Neural progenitor cell (in vitro differentiated cells): ENCODE data around the gene MSGN1. TPM values are rescaled to one million over a fixed set of nuclear protein-coding genes. Genes with fewer than 3 reads are reported as not detected.

Source experiments
- DNase-seq: peaks from one replicate; pipeline ENCODE4 v3.0.0-alpha.2; 2016; ENCODE audit warnings: low spot score
- H2AFZ ChIP-seq: fragments of 200-600 bp; sonication (generic); replicated peaks from 2 replicates; pipeline ENCODE4 v1.6.1; 2016; ENCODE audit warnings: antibody characterized with exemption
- H3F3A ChIP-seq: fragments of 200-600 bp; sonication (generic); 2 replicates; pipeline ENCODE4 v1.6.1; 2016; ENCODE audit warnings: antibody characterized with exemption, low read depth
- H3K27ac ChIP-seq: fragments of 200-600 bp; sonication (generic); 2 replicates; pipeline ENCODE4 v1.5.1; 2016; ENCODE audit warnings: mild to moderate bottlenecking
- H3K27me3 ChIP-seq: fragments of 200-600 bp; sonication (generic); 2 replicates; pipeline ENCODE4 v1.6.1; 2016; ENCODE audit warnings: mild to moderate bottlenecking, moderate library complexity
- H3K36me3 ChIP-seq: fragments of 200-600 bp; sonication (generic); 2 replicates; pipeline ENCODE4 v1.5.1; 2016
- H3K4me1 ChIP-seq: fragments of 200-600 bp; sonication (generic); 2 replicates; pipeline ENCODE4 v1.6.1; 2016; ENCODE audit warnings: mixed run types
- H3K4me2 ChIP-seq: fragments of 200-600 bp; sonication (generic); 2 replicates; pipeline ENCODE4 v1.6.1; 2016
- H3K4me3 ChIP-seq: fragments of 200-600 bp; sonication (generic); 2 replicates; pipeline ENCODE4 v1.5.1; 2016
- H3K79me2 ChIP-seq: fragments of 200-600 bp; sonication (generic); 2 replicates; pipeline ENCODE4 v1.6.1; 2016; ENCODE audit warnings: low read depth
- H3K9ac ChIP-seq: fragments of 200-600 bp; sonication (generic); 2 replicates; pipeline ENCODE4 v1.6.1; 2016
- H3K9me3 ChIP-seq: fragments of 200-600 bp; sonication (generic); 2 replicates; pipeline ENCODE4 v1.5.1; 2016; ENCODE audit warnings: low read depth
- H4K20me1 ChIP-seq: fragments of 200-600 bp; sonication (generic); 2 replicates; pipeline ENCODE4 v1.6.1; 2016; ENCODE audit warnings: low read depth
- H3K27ac Mint-ChIP-seq: 3 replicates; pipeline ENCODE4 v1.8.0; 2021; ENCODE audit warnings: mixed read lengths
- H3K27me3 Mint-ChIP-seq: 2 replicates; pipeline ENCODE4 v1.8.0; 2022; ENCODE audit warnings: low read depth, mild to moderate bottlenecking, inconsistent platforms, moderate library complexity, mixed read lengths; ENCODE audit not compliant: insufficient read depth
- H3K36me3 Mint-ChIP-seq: 3 replicates; pipeline ENCODE4 v1.8.0; 2021; ENCODE audit warnings: mixed read lengths
- H3K4me1 Mint-ChIP-seq: 3 replicates; pipeline ENCODE4 v1.8.0; 2021; ENCODE audit warnings: mixed read lengths
- H3K4me3 Mint-ChIP-seq: 3 replicates; pipeline ENCODE4 v1.8.0; 2021; ENCODE audit warnings: mild to moderate bottlenecking, moderate library complexity, mixed read lengths
- H3K9me3 Mint-ChIP-seq: 3 replicates; pipeline ENCODE4 v1.8.0; 2020; ENCODE audit warnings: mixed read lengths
- CTCF ChIP-seq: fragments of 200-600 bp; sonication (generic); IDR thresholded peaks from 2 replicates; pipeline ENCODE4 v1.5.1; 2017; ENCODE audit warnings: antibody characterized with exemption, mild to moderate bottlenecking
- EZH2 ChIP-seq: fragments of 200-600 bp; sonication (generic); IDR thresholded peaks from 2 replicates; pipeline ENCODE4 v1.6.1; 2017; ENCODE audit warnings: antibody characterized with exemption, mild to moderate bottlenecking, moderate library complexity
- EZH2phosphoT487 ChIP-seq: fragments of 200-600 bp; sonication (generic); IDR thresholded peaks from 2 replicates; pipeline ENCODE4 v1.6.1; 2017; ENCODE audit warnings: antibody characterized with exemption
- total RNA-seq: library from RNA; depleted of rRNA; stranded (reverse); fragments of >200 nt; gene quantifications from 2 replicates; pipeline ENCODE4 v1.2.3, GENCODE V29; 2015; ENCODE audit warnings: low replicate concordance

MSGN1 gene
- total RNA-seq, 1 donor from 2014 or later, result not detected

- Histone ChIP-seq H4K20me1 (peaks cover 3% of the 10 kb centered on the region), H3K4me3 (no peak overlapping the region), H3K9ac (no peak overlapping the region), H2AFZ (no peak overlapping the region), H3K79me2 (no peaks in the 10 kb centered on the region), H3F3A (peaks cover 32% of the 10 kb centered on the region), H3K36me3 (peaks cover 36% of the 10 kb centered on the region), H3K9me3 (no peaks in the 10 kb centered on the region), H3K4me1 (no peaks in the 10 kb centered on the region), H3K27me3 (no peaks in the 10 kb centered on the region), H3K27ac (no peak overlapping the region), H3K4me2 (no peak overlapping the region)
- peaks cover 2% of the 10 kb centered on the region for H3K36me3 Mint-ChIP-seq
- DNase-seq, result no peak
- no peaks in the 10 kb centered on the region for H3K9me3 Mint-ChIP-seq
- H3K4me1 Mint-ChIP-seq, result no peaks in the 10 kb centered on the region
- TF ChIP-seq EZH2phosphoT487 (no peak), CTCF (no peak), EZH2 (no peak)
- no peak overlapping the region for H3K27ac Mint-ChIP-seq
- no peaks in the 10 kb centered on the region for H3K27me3 Mint-ChIP-seq
- no peak overlapping the region for H3K4me3 Mint-ChIP-seq
These were observed 43.7 kb upstream of the MSGN1 start for GRCh38 chr2:17772532-17772931.

- H3K9me3 ChIP-seq, result no peaks in the 10 kb centered on the region
- no peak overlapping the region for H2AFZ ChIP-seq
- Mint-ChIP-seq H3K27me3 (no peaks in the 10 kb centered on the region), H3K4me3 (no peak overlapping the region), H3K9me3 (no peaks in the 10 kb centered on the region), H3K27ac (no peak overlapping the region), H3K4me1 (no peaks in the 10 kb centered on the region), H3K36me3 (peaks cover 19% of the 10 kb centered on the region)
- H3K4me3 ChIP-seq, result no peak overlapping the region
- H3K27ac ChIP-seq, result no peak overlapping the region
- TF ChIP-seq EZH2, result no peak
- no peak for TF ChIP-seq EZH2phosphoT487
- TF ChIP-seq CTCF, result no peak
- peaks cover 30% of the 10 kb centered on the region for H3F3A ChIP-seq
- H3K36me3 ChIP-seq, result peaks cover 26% of the 10 kb centered on the region
- no peak overlapping the region for H3K4me2 ChIP-seq
- DNase-seq, result no peak
- H3K9ac ChIP-seq, result no peak overlapping the region
- H4K20me1 ChIP-seq, result no peaks in the 10 kb centered on the region
- H3K79me2 ChIP-seq, result no peaks in the 10 kb centered on the region
- no peaks in the 10 kb centered on the region for H3K27me3 ChIP-seq
- no peaks in the 10 kb centered on the region for H3K4me1 ChIP-seq
These were observed 35.7 kb upstream of the MSGN1 start for GRCh38 chr2:17780546-17780945.

- Histone ChIP-seq H3K4me1 (no peaks in the 10 kb centered on the region), H3K27ac (no peak overlapping the region), H3K4me2 (no peak overlapping the region), H3K9me3 (no peaks in the 10 kb centered on the region), H3K36me3 (peaks cover 26% of the 10 kb centered on the region), H3K4me3 (no peak overlapping the region), H4K20me1 (no peaks in the 10 kb centered on the region), H3K79me2 (no peaks in the 10 kb centered on the region), H2AFZ (no peak overlapping the region), H3K27me3 (no peaks in the 10 kb centered on the region), H3K9ac (no peak overlapping the region), H3F3A (peaks cover 26% of the 10 kb centered on the region)
- DNase-seq, result no peak
- Mint-ChIP-seq H3K4me1 (no peaks in the 10 kb centered on the region), H3K27ac (no peak overlapping the region), H3K4me3 (no peak overlapping the region), H3K9me3 (no peaks in the 10 kb centered on the region), H3K27me3 (no peaks in the 10 kb centered on the region), H3K36me3 (peaks cover 19% of the 10 kb centered on the region)
- TF ChIP-seq EZH2phosphoT487, result no peak
- no peak for TF ChIP-seq EZH2
- no peak for TF ChIP-seq CTCF
These were observed 34.8 kb upstream of the MSGN1 start for GRCh38 chr2:17781482-17781881.
